Measurements from ENCODE around the gene EHD2. TPM values are rescaled to one million over a fixed set of nuclear protein-coding genes. Genes with fewer than 3 reads are reported as not detected.

EHD2 gene
- polyA plus RNA-seq, 3 donors = not detected

DNA sequence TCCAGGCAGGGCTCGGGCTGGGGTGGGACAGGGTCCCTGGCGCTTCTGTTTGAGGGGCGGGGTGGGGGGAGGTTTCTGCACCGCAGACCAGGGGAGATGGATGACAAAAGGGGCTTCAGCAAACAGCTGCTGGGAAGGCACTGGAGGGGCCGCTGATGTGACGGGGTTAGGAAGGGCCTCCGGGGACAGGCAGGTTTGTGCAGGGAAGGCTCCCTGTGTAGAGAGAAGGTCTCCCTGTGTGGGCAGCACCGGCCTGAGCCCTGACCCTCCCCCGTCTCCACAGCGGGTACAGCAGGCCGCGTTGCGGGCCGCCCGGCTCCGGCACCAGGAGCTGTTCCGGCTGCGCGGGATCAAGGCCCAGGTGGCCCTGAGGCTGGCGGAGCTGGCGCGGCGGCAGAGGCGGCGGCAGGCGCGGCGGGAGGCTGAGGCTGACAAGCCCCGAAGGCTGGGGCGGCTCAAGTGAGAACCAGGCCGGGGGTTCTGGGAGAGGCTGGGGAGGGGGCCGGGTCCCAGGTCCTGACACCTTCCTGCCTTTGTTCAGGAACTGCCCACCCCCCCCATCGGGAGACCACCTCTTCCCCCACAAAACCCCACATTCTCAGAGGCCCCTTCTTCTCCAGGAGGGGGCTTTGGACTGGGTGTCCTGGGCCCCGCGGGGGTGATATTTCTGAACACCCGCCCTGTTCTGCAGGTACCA, 42.0 kb downstream of the EHD2 start:
- Mint-ChIP-seq H3K27ac (peak overlapping the region in 1 of 7 donors; percentile 20), H3K9me3 (peaks cover 0 to 8% (median 4%) of the 10 kb centered on the region in 7 donors), H3K4me3 (no peak overlapping the region), H3K27me3 (ENCODE audit: low read depth in 3 of 3) (peaks cover 0 to 1% (median 0%) of the 10 kb centered on the region in 3 donors), H3K36me3 (peaks cover 76 to 95% of the 10 kb centered on the region in 2 donors), H3K4me1 (no peaks in the 10 kb centered on the region)
- Histone ChIP-seq H3K4me1 (ENCODE audit: control insufficient read depth in 1 of 2, insufficient read depth in 2 of 2, low read length in 2 of 2) (no peaks in the 10 kb centered on the region), H3K9ac (ENCODE audit: insufficient read depth, low read length, poor library complexity, severe bottlenecking) (no peak overlapping the region), H3K27me3 (ENCODE audit: control insufficient read depth in 2 of 2, insufficient read depth in 2 of 2, low read length in 2 of 2) (no peaks in the 10 kb centered on the region), H3K4me2 (replicated peaks; ENCODE audit: extremely low read depth, low read length, poor library complexity, severe bottlenecking) (no peak overlapping the region), H3K79me2 (ENCODE audit: insufficient read depth, low read length) (peaks cover 4% of the 10 kb centered on the region), H3K27ac (ENCODE audit: low read depth in 1 of 2, low read length in 2 of 2) (no peak overlapping the region), H4K20me1 (ENCODE audit: insufficient read depth, low read length) (peaks cover 34% of the 10 kb centered on the region), H2AFZ (ENCODE audit: insufficient read depth, low read depth, low read length, poor library complexity, severe bottlenecking) (no peak overlapping the region), H3K9me3 (replicated peaks in 1 of 2; ENCODE audit: control insufficient read depth in 1 of 2, insufficient read depth in 1 of 2, low read length in 2 of 2) (no peaks in the 10 kb centered on the region), H3K36me3 (replicated peaks in 1 of 2; ENCODE audit: control insufficient read depth in 1 of 2, insufficient read depth in 2 of 2, low read length in 2 of 2) (peaks cover 78 to 91% of the 10 kb centered on the region in 2 donors), H3K4me3 (replicated peaks in 1 of 3; ENCODE audit: low read depth in 2 of 3, low read length in 3 of 3) (no peak overlapping the region)
- TF ChIP-seq, protein P1, sequence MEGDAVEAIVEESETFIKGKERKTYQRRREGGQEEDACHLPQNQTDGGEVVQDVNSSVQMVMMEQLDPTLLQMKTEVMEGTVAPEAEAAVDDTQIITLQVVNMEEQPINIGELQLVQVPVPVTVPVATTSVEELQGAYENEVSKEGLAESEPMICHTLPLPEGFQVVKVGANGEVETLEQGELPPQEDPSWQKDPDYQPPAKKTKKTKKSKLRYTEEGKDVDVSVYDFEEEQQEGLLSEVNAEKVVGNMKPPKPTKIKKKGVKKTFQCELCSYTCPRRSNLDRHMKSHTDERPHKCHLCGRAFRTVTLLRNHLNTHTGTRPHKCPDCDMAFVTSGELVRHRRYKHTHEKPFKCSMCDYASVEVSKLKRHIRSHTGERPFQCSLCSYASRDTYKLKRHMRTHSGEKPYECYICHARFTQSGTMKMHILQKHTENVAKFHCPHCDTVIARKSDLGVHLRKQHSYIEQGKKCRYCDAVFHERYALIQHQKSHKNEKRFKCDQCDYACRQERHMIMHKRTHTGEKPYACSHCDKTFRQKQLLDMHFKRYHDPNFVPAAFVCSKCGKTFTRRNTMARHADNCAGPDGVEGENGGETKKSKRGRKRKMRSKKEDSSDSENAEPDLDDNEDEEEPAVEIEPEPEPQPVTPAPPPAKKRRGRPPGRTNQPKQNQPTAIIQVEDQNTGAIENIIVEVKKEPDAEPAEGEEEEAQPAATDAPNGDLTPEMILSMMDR (IDR thresholded peaks at IDR 0.05) = no peak
- WGBS (ENCODE audit: insufficient coverage) = 93% methylated on average over 25 of the region's 36 CpGs
- intact Hi-C loops (cut with micrococcal nuclease) = no loop called here
- no peak for DNase-seq

DNA sequence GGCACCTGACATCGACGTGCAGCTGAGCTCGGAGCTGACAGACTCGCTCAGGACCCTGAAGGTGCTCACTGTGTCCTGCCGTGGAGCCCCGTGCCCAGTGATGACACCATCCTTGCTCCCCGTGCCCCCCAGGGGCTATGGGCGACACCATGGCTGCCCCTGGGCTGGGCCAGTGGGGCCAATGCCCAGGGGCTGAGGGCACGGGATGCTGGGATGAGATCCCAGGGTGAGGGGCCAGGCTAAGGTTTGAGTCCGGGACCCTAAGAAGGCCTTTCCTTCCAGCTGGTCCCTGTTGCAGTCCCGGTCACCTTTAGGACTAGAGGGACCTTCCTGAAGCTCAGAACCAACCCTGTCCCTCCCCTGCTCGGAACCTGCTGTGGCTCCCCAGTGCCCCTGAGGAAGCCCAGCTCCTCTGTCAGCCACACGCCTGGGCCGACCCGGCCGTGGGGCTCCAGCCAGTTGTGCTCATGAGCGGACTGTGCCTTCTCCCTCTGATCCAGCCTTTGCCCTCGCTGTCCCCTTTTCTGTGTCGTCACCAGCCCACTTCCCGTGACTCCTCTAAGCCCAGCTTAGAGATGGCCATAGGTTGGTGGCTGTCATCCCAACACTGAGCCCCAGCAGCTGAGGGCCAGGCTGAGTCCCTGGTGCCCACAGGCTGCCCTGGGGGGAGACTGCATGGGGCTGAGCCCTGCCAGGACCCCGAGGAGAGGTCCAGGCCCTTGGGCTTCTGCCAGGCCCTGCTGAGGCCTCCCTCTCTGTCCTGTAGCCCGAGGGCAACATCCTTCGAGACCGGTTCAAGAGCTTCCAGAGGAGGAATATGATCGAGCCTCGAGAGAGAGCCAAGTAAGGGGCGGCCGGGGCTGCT, 42.8 kb downstream of the EHD2 start:
- Mint-ChIP-seq H3K9me3 (peaks cover 0 to 8% (median 4%) of the 10 kb centered on the region in 7 donors), H3K27me3 (ENCODE audit: low read depth in 3 of 3) (peaks cover 0 to 1% (median 0%) of the 10 kb centered on the region in 3 donors), H3K27ac (peak overlapping the region in 1 of 7 donors; percentile 45), H3K36me3 (peaks cover 70 to 90% of the 10 kb centered on the region in 2 donors), H3K4me3 (no peak overlapping the region), H3K4me1 (no peaks in the 10 kb centered on the region)
- no peak for DNase-seq
- H3K9me3 ChIP-seq (replicated peaks in 1 of 2; ENCODE audit: control insufficient read depth in 1 of 2, insufficient read depth in 1 of 2, low read length in 2 of 2) = no peaks in the 10 kb centered on the region
- 98% methylated on average over 28 of the region's 28 CpGs for WGBS (ENCODE audit: insufficient coverage)
- H3K79me2 ChIP-seq (ENCODE audit: insufficient read depth, low read length) = no peaks in the 10 kb centered on the region
- H3K36me3 ChIP-seq (replicated peaks in 1 of 2; ENCODE audit: control insufficient read depth in 1 of 2, insufficient read depth in 2 of 2, low read length in 2 of 2) = peaks cover 71 to 83% of the 10 kb centered on the region in 2 donors
- peaks cover 26% of the 10 kb centered on the region for H4K20me1 ChIP-seq (ENCODE audit: insufficient read depth, low read length)
- H3K27ac ChIP-seq (ENCODE audit: low read depth in 1 of 2, low read length in 2 of 2) = no peak overlapping the region
- no peak overlapping the region for H3K4me3 ChIP-seq (replicated peaks in 1 of 3; ENCODE audit: low read depth in 2 of 3, low read length in 3 of 3)
- intact Hi-C loops (cut with micrococcal nuclease) = no loop called here
- no peak overlapping the region for H3K4me2 ChIP-seq (replicated peaks; ENCODE audit: extremely low read depth, low read length, poor library complexity, severe bottlenecking)
- H3K4me1 ChIP-seq (ENCODE audit: control insufficient read depth in 1 of 2, insufficient read depth in 2 of 2, low read length in 2 of 2) = no peaks in the 10 kb centered on the region
- TF ChIP-seq, protein P1 (IDR thresholded peaks at IDR 0.05) = no peak
- no peak overlapping the region for H2AFZ ChIP-seq (ENCODE audit: insufficient read depth, low read depth, low read length, poor library complexity, severe bottlenecking)
- no peak overlapping the region for H3K9ac ChIP-seq (ENCODE audit: insufficient read depth, low read length, poor library complexity, severe bottlenecking)
- no peaks in the 10 kb centered on the region for H3K27me3 ChIP-seq (ENCODE audit: control insufficient read depth in 2 of 2, insufficient read depth in 2 of 2, low read length in 2 of 2)
